Tibial nerve (tissue), 4 donors: Measurements from ENCODE around the gene CCDC85C. TPM values are rescaled to one million over a fixed set of nuclear protein-coding genes. Genes with fewer than 3 reads are reported as not detected.

Experiments
- DNase-seq, 2 donors: peaks; one replicate each; pipeline ENCODE4 v3.0.0-alpha.2; 2019; ENCODE audit warnings: low spot score in 2 of 2
- H3K27ac ChIP-seq, 4 donors: fragments of 200-600 bp; sonication (generic) in 3 of 4; one replicate each; pipeline ENCODE4 v1.5.1; 2017 to 2019; ENCODE audit warnings: mild to moderate bottlenecking in 1 of 4
- H3K27me3 ChIP-seq, 2 donors: fragments of 200-600 bp; sonication (generic) in 1 of 2; one replicate each; pipeline versions ENCODE4 v1.5.1 to v1.6.0; 2017 to 2019
- H3K36me3 ChIP-seq, 3 donors: fragments of 200-600 bp; sonication (generic); one replicate each; pipeline ENCODE4 v1.5.1; 2018 to 2019
- H3K4me1 ChIP-seq, 4 donors: fragments of 200-600 bp; sonication (generic) in 3 of 4; one replicate each; pipeline ENCODE4 v1.5.1; 2017 to 2019
- H3K4me3 ChIP-seq, 4 donors: fragments of 200-600 bp; sonication (generic) in 3 of 4; one replicate each; pipeline ENCODE4 v1.5.1; 2017 to 2019; ENCODE audit warnings: mild to moderate bottlenecking in 1 of 4, moderate library complexity in 1 of 4
- H3K9me3 ChIP-seq, 4 donors: fragments of 200-600 bp; sonication (generic) in 3 of 4; one replicate each; pipeline ENCODE4 v1.5.1; 2017 to 2019
- CTCF ChIP-seq, 5 experiments: fragments of 200-600 bp in 3 of 5; fragments of 450-650 bp in 2 of 5; sonication (generic) in 3 of 5; IDR thresholded peaks; one replicate each; pipeline ENCODE4 v1.5.1; 2016 to 2019; ENCODE audit warnings: antibody characterized with exemption in 5 of 5, mild to moderate bottlenecking in 3 of 5, moderate library complexity in 2 of 5
- EP300 ChIP-seq, 2 donors: sonication (generic); formaldehyde crosslinking; IDR thresholded peaks; one replicate each; pipeline ENCODE4 v1.6.1; 2017; ENCODE audit warnings: antibody characterized with exemption in 2 of 2, mild to moderate bottlenecking in 1 of 2
- POLR2A ChIP-seq, 2 donors: fragments of 450-650 bp; IDR thresholded peaks; one replicate each; pipeline ENCODE4 v1.6.1; 2017; ENCODE audit warnings: antibody characterized with exemption in 2 of 2, mild to moderate bottlenecking in 2 of 2, moderate library complexity in 2 of 2
- WGBS, 2 donors: methylation state at CpG; one replicate each; pipeline ENCODE4 v1.1.5; 2018; 5-methylcytosine and 5-hydroxymethylcytosine counted together
- total RNA-seq, 4 donors: library from RNA; depleted of rRNA; stranded (reverse); fragments of >200 nt; gene quantifications; one replicate each; pipeline ENCODE4 v1.1.0, GENCODE V29; 2016

The CCDC85C gene
- total RNA-seq, 4 donors from 2014 or later: 0.60 to 4.6 (median 1.8) TPM

GRCh38 chr14:99590746-99591555 lies 13.1 kb downstream of the CCDC85C start:
- H3K9me3 ChIP-seq: no peaks in the 10 kb centered on the region
- H3K4me1 ChIP-seq: peaks cover 0 to 37% (median 2%) of the 10 kb centered on the region in 4 donors
- no peak overlapping the region for H3K4me3 ChIP-seq
- 64 to 67% methylated on average over 23 to 28 of the region's 28 CpGs for WGBS, 2 donors
- H3K27ac ChIP-seq: no peak overlapping the region
- H3K36me3 ChIP-seq: no peaks in the 10 kb centered on the region
- DNase-seq: no peak
- TF ChIP-seq EP300 (IDR thresholded peaks at IDR 0.05) (no peak), POLR2A (IDR thresholded peaks at IDR 0.05) (no peak), CTCF (IDR thresholded peaks at IDR 0.05) (no peak)
- H3K27me3 ChIP-seq: no peaks in the 10 kb centered on the region

- DNase-seq: no peak
- H3K9me3 ChIP-seq: no peaks in the 10 kb centered on the region
- H3K4me1 ChIP-seq: peaks cover 0 to 37% (median 0%) of the 10 kb centered on the region in 4 donors
- H3K36me3 ChIP-seq: no peaks in the 10 kb centered on the region
- H3K27me3 ChIP-seq: no peaks in the 10 kb centered on the region
- no peak overlapping the region for H3K4me3 ChIP-seq
- H3K27ac ChIP-seq: no peak overlapping the region
- no peak for TF ChIP-seq EP300 (IDR thresholded peaks at IDR 0.05)
- TF ChIP-seq POLR2A (IDR thresholded peaks at IDR 0.05): no peak
- TF ChIP-seq CTCF (IDR thresholded peaks at IDR 0.05): no peak
- 58 to 68% methylated on average over 10 to 17 of the region's 17 CpGs for WGBS, 2 donors
Observed at GRCh38 chr14:99589651-99590530, 14.1 kb downstream of the CCDC85C start.

GRCh38 chr14:99589031-99589441 lies 15.0 kb downstream of the CCDC85C start:
- Histone ChIP-seq H3K9me3 (no peaks in the 10 kb centered on the region), H3K4me3 (no peak overlapping the region), H3K27ac (no peak overlapping the region), H3K27me3 (no peaks in the 10 kb centered on the region), H3K36me3 (no peaks in the 10 kb centered on the region), H3K4me1 (peaks cover 0 to 37% (median 0%) of the 10 kb centered on the region in 4 donors)
- TF ChIP-seq POLR2A (IDR thresholded peaks at IDR 0.05): no peak
- no peak for TF ChIP-seq EP300 (IDR thresholded peaks at IDR 0.05)
- TF ChIP-seq CTCF (IDR thresholded peaks at IDR 0.05): no peak
- 69 to 71% methylated on average over 17 of the region's 18 CpGs for WGBS, 2 donors
- DNase-seq: no peak

- DNase-seq: no peak
- peaks cover 0 to 29% (median 0%) of the 10 kb centered on the region in 4 donors for H3K4me1 ChIP-seq
- no peaks in the 10 kb centered on the region for H3K36me3 ChIP-seq
- no peak overlapping the region for H3K27ac ChIP-seq
- no peaks in the 10 kb centered on the region for H3K27me3 ChIP-seq
- WGBS, 2 donors: 90 to 93% methylated on average over 7 to 18 of the region's 18 CpGs
- TF ChIP-seq EP300 (IDR thresholded peaks at IDR 0.05) (no peak), CTCF (IDR thresholded peaks at IDR 0.05) (no peak), POLR2A (IDR thresholded peaks at IDR 0.05) (no peak)
- H3K4me3 ChIP-seq: no peak overlapping the region
- no peaks in the 10 kb centered on the region for H3K9me3 ChIP-seq
Observed at GRCh38 chr14:99587460-99588278, 16.3 kb downstream of the CCDC85C start.
